GM23248 (cell line): ENCODE results near the gene CEP112. TPM values are rescaled to one million over a fixed set of nuclear protein-coding genes. Genes with fewer than 3 reads are reported as not detected.

ENCODE experiments used
- DNase-seq: peaks from one replicate; pipeline ENCODE4 v3.0.0-alpha.2; 2015
- H2AFZ ChIP-seq: fragments of 200-600 bp; sonication (generic); 2 replicates; pipeline ENCODE4 v1.6.1; 2016; ENCODE audit warnings: antibody characterized with exemption
- H3F3A ChIP-seq: fragments of 200-600 bp; sonication (generic); 2 replicates; pipeline ENCODE4 v1.6.1; 2016; ENCODE audit warnings: mild to moderate bottlenecking, antibody characterized with exemption, mixed run types; ENCODE audit not compliant: insufficient read depth
- H3K27ac ChIP-seq: fragments of 200-600 bp; sonication (generic); 2 replicates; pipeline ENCODE4 v1.5.1; 2016; ENCODE audit warnings: mild to moderate bottlenecking
- H3K27me3 ChIP-seq: fragments of 200-600 bp; sonication (generic); replicated peaks from 2 replicates; pipeline ENCODE4 v1.6.1; 2016; ENCODE audit warnings: mild to moderate bottlenecking; ENCODE audit not compliant: insufficient read depth
- H3K36me3 ChIP-seq: fragments of 200-600 bp; sonication (generic); 2 replicates; pipeline ENCODE4 v1.6.1; 2016; ENCODE audit warnings: low read depth, mild to moderate bottlenecking
- H3K4me1 ChIP-seq: fragments of 200-600 bp; sonication (generic); 2 replicates; pipeline ENCODE4 v1.6.1; 2016; ENCODE audit warnings: mild to moderate bottlenecking; ENCODE audit not compliant: insufficient read depth
- H3K4me2 ChIP-seq: fragments of 200-600 bp; sonication (generic); one replicate; pipeline ENCODE4 v1.6.1; 2016; ENCODE audit warnings: mild to moderate bottlenecking; ENCODE audit not compliant: unreplicated experiment
- H3K4me3 ChIP-seq: fragments of 200-600 bp; sonication (generic); 2 replicates; pipeline ENCODE4 v1.5.1; 2016; ENCODE audit warnings: mild to moderate bottlenecking
- H3K79me2 ChIP-seq: fragments of 200-600 bp; sonication (generic); 2 replicates; pipeline ENCODE4 v1.6.1; 2016; ENCODE audit warnings: mild to moderate bottlenecking; ENCODE audit not compliant: insufficient read depth
- H3K9ac ChIP-seq: fragments of 200-600 bp; sonication (generic); 2 replicates; pipeline ENCODE4 v1.6.1; 2016; ENCODE audit warnings: mild to moderate bottlenecking
- H3K9me2 ChIP-seq: fragments of 200-600 bp; sonication (generic); 2 replicates; pipeline ENCODE4 v1.6.1; 2016; ENCODE audit warnings: mixed run types, mild to moderate bottlenecking, moderate library complexity; ENCODE audit not compliant: insufficient read depth
- H3K9me3 ChIP-seq: fragments of 200-600 bp; sonication (generic); one replicate; pipeline ENCODE4 v1.6.1; 2017; ENCODE audit warnings: low read depth
- H4K20me1 ChIP-seq: fragments of 200-600 bp; sonication (generic); 2 replicates; pipeline ENCODE4 v1.6.0; 2016; ENCODE audit not compliant: insufficient read depth
- EZH2 ChIP-seq: fragments of 200-600 bp; sonication (generic); IDR thresholded peaks from 2 replicates; pipeline ENCODE4 v1.6.1; 2018; ENCODE audit warnings: antibody characterized with exemption, mild to moderate bottlenecking; ENCODE audit not compliant: insufficient read depth, poor library complexity, severe bottlenecking
- EZH2phosphoT487 ChIP-seq: fragments of 200-600 bp; sonication (generic); IDR thresholded peaks from 2 replicates; pipeline ENCODE4 v1.6.1; 2018; ENCODE audit warnings: antibody characterized with exemption, moderate library complexity, mild to moderate bottlenecking, low read depth; ENCODE audit not compliant: insufficient read depth
- WGBS, 2 experiments: methylation state at CpG; one replicate each; pipeline ENCODE4 v1.1.6; 2015 to 2017; ENCODE audit warnings: low lambda C conversion rate in 2 of 2, low coverage in 1 of 2; ENCODE audit errors: missing lambda C conversion rate in 2 of 2; 5-methylcytosine and 5-hydroxymethylcytosine counted together
- in situ Hi-C: fragments of 300-500 bp; cut with MboI; formaldehyde crosslinking; loops from 2 replicates; pipeline ENCODE4 v1.15.0; 2020
- polyA plus RNA-seq: library from polyadenylated mRNA; unstranded; fragments of >200 nt; fragmentation: Nextera tagmentation; extraction: Ambion mirVana; gene quantifications from 2 replicates; pipeline ENCODE4 v1.2.1, GENCODE V29; 2016
- total RNA-seq: library from RNA; depleted of rRNA; stranded (reverse); fragments of >200 nt; shearing (Covaris generic); gene quantifications from 2 replicates; pipeline ENCODE4 v1.2.3, GENCODE V29; 2014

Gene CEP112
- total and polyA plus RNA-seq, 2 experiments from 2014 or later: 8.1 to 14.8 TPM

DNA sequence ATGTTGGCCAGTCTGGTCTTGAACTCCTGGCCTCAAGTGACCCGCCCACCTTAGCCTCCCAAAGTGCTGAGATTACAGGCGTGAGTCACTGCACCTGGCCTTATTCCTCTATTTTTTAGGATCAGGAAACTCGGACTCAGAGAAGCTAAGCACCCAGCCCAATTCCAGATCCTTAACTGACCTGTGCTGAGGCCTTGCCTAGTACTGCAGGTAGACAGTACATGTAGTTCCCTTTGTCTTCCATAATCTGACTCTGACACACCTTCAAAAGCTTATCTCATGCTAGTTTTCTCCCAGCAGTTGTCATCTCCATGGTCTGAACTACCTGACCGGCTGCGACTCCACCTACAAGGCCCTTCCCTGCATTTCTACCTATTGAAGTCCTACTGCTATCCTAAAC, 564.8 kb downstream of the CEP112 start:
- Histone ChIP-seq H3K4me3 (no peak overlapping the region), H3K9me3 (no peaks in the 10 kb centered on the region), H3F3A (no peaks in the 10 kb centered on the region), H3K27ac (no peak overlapping the region), H3K4me2 (no peak overlapping the region), H3K79me2 (no peaks in the 10 kb centered on the region), H3K27me3 (no peaks in the 10 kb centered on the region), H4K20me1 (no peaks in the 10 kb centered on the region), H3K9me2 (no peaks in the 10 kb centered on the region), H2AFZ (no peak overlapping the region), H3K9ac (no peak overlapping the region), H3K4me1 (no peaks in the 10 kb centered on the region; the same call in 1 of the 2 replicates), H3K36me3 (no peaks in the 10 kb centered on the region)
- no peak for TF ChIP-seq EZH2
- 89 to 91% methylated on average over 5 of the region's 5 CpGs for WGBS, 2 experiments
- in situ Hi-C loops: no loop called here
- DNase-seq: no peak

DNA sequence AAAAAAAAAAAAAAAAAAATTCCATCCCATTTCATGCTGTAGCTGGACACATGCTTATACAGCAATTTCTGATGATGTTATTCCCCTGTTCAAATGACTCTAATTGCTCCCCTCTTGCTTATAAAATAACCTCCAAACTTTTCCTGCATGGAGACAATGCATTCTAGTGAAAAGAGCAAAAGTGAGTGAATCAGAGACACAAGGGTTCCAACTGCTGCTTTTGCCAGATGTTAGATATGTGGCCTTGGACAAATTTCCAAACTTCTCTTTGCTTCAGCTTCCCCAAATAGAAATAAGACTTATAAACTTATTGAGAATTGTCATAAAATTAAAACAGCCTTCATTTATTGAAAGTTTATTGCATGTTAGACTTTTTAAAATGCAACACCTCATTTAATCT, 565.5 kb downstream of the CEP112 start:
- H3K27ac ChIP-seq: no peak overlapping the region
- no peak overlapping the region for H2AFZ ChIP-seq

DNA sequence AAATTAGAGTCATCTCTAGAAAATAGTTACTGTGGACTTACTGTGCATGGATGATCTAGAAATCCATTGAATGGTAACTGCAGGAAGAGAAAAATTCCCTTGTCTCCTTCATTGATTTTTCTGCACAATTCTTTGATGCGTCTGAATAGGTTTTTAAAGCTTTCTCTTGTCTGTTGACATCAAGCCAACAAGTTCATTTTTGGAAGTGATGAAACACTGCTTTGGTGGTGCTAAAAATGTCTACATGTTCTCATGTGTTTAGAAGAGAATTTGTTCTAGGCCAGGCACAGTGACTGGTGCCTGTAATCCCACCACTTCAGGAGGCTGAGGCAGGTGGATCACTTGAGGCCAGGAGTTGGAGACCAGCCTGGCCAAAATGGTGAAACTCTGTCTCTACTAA, 573.4 kb downstream of the CEP112 start:
- 79 to 86% methylated on average over 1 of the region's 1 CpG for WGBS, 2 experiments
- H3K4me3 ChIP-seq: no peak overlapping the region
- H3K4me1 ChIP-seq: no peaks in the 10 kb centered on the region
- no peak for DNase-seq
- TF ChIP-seq EZH2phosphoT487: no peak
- no peak for TF ChIP-seq EZH2
- no peak overlapping the region for H3K4me2 ChIP-seq
- no peaks in the 10 kb centered on the region for H4K20me1 ChIP-seq
- no peaks in the 10 kb centered on the region for H3F3A ChIP-seq
- no peaks in the 10 kb centered on the region for H3K9me3 ChIP-seq
- no peak overlapping the region for H3K27ac ChIP-seq
- no peak overlapping the region for H3K9ac ChIP-seq
- no peaks in the 10 kb centered on the region for H3K36me3 ChIP-seq
- in situ Hi-C loops: no loop called here
- H3K79me2 ChIP-seq: no peaks in the 10 kb centered on the region
- H2AFZ ChIP-seq: no peak overlapping the region
- no peaks in the 10 kb centered on the region for H3K27me3 ChIP-seq
- no peaks in the 10 kb centered on the region for H3K9me2 ChIP-seq

More for the DNA sequence above, 565.5 kb downstream of the CEP112 start:
- Histone ChIP-seq H3K9me3 (no peaks in the 10 kb centered on the region), H3K4me1 (no peaks in the 10 kb centered on the region; the same call in 1 of the 2 replicates), H3K4me3 (no peak overlapping the region), H3K36me3 (no peaks in the 10 kb centered on the region), H3K9me2 (no peaks in the 10 kb centered on the region), H3K9ac (no peak overlapping the region), H3K27me3 (no peaks in the 10 kb centered on the region), H4K20me1 (no peaks in the 10 kb centered on the region), H3F3A (no peaks in the 10 kb centered on the region), H3K79me2 (no peaks in the 10 kb centered on the region), H3K4me2 (no peak overlapping the region)
- no peak for DNase-seq
- TF ChIP-seq EZH2phosphoT487 (no peak), EZH2 (no peak)
- in situ Hi-C loops: no loop called here

DNA sequence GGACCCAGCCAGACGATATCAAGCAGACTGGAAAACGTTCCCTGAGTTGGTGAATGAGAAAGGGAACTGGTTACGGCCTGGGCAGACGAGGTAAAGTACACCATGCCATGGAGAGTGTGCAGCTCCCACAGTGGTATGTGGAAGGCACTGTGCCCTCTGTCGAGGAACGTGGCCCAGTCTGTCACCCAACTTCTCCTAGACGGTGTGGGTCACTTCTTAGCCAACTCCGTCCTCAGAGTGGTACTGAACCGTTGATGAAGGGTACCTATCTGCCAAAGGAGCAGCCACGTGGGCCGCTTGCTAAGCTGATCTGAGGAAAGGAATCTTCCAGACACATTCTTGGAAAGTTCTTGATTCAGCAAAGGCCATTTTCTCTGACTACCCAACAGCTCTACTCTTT, 574.4 kb downstream of the CEP112 start:
- H3K9me3 ChIP-seq: no peaks in the 10 kb centered on the region
- H3K79me2 ChIP-seq: no peaks in the 10 kb centered on the region
- TF ChIP-seq EZH2: no peak
- TF ChIP-seq EZH2phosphoT487: no peak
- H3K27me3 ChIP-seq: no peaks in the 10 kb centered on the region
- no peak overlapping the region for H3K4me3 ChIP-seq
- no peaks in the 10 kb centered on the region for H4K20me1 ChIP-seq
- no peaks in the 10 kb centered on the region for H3F3A ChIP-seq
- no peak overlapping the region for H3K4me2 ChIP-seq
- H3K9me2 ChIP-seq: no peaks in the 10 kb centered on the region
- H3K27ac ChIP-seq: no peak overlapping the region
- H3K4me1 ChIP-seq: no peaks in the 10 kb centered on the region
- DNase-seq: no peak
- in situ Hi-C loops: no loop called here
- no peak overlapping the region for H2AFZ ChIP-seq
- no peaks in the 10 kb centered on the region for H3K36me3 ChIP-seq
- no peak overlapping the region for H3K9ac ChIP-seq
- WGBS, 2 experiments: 89 to 96% methylated on average over 11 of the region's 11 CpGs

DNA sequence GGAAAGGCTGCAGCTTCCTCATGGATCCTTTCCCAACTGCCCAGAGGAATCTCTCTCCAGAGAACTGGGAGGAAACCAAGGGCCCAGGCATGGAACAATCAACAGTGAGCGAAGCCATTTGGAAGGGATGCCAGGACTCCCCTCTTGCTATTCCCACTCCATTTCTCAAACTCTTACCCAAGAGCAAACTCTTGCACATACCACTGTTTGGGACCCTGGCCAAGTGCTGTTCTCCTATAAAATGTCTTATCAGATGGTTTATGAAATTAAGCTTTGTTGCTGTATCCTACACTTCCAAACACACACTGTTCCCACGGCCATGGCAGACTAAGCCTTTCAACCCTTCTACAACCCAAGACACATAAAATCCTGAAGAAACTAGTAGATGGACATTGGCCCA, 582.2 kb downstream of the CEP112 start:
- 80 to 88% methylated on average over 2 of the region's 2 CpGs for WGBS, 2 experiments
- no peaks in the 10 kb centered on the region for H3K36me3 ChIP-seq
- TF ChIP-seq EZH2phosphoT487 (no peak), EZH2 (no peak)
- no peaks in the 10 kb centered on the region for H3K79me2 ChIP-seq
- no peak overlapping the region for H3K4me3 ChIP-seq
- no peak overlapping the region for H3K4me2 ChIP-seq
- H3K4me1 ChIP-seq: no peaks in the 10 kb centered on the region
- H3F3A ChIP-seq: no peaks in the 10 kb centered on the region
- H4K20me1 ChIP-seq: no peaks in the 10 kb centered on the region
- in situ Hi-C loops: no loop called here
- no peak overlapping the region for H3K27ac ChIP-seq
- H2AFZ ChIP-seq: no peak overlapping the region
- no peaks in the 10 kb centered on the region for H3K27me3 ChIP-seq
- no peak overlapping the region for H3K9ac ChIP-seq
- DNase-seq: no peak
- H3K9me3 ChIP-seq: no peaks in the 10 kb centered on the region
- no peaks in the 10 kb centered on the region for H3K9me2 ChIP-seq
